B cell (primary cell): Measurements from ENCODE around the gene RBMS3.

Experiments
- CTCF ChIP-seq: fragments of 200-600 bp; IDR thresholded peaks from one replicate; pipeline ENCODE4 v1.8.0; 2022; ENCODE audit warnings: antibody characterized with exemption, mild to moderate bottlenecking
- EZH2 ChIP-seq: IDR thresholded peaks from 2 replicates; pipeline ENCODE4 v1.6.1; 2012; ENCODE audit warnings: borderline replicate concordance, low read depth, mild to moderate bottlenecking, moderate library complexity, low read length; ENCODE audit not compliant: insufficient read depth, poor library complexity, severe bottlenecking

GRCh38 chr3:29597376-29598008, 316.6 kb downstream of the RBMS3 start:
- no peak for TF ChIP-seq CTCF
- no peak for TF ChIP-seq EZH2
